ENCODE measurements around the gene RBM33. TPM values are rescaled to one million over a fixed set of nuclear protein-coding genes. Genes with fewer than 3 reads are reported as not detected.

RBM33 gene
- total RNA-seq, 1 experiment from 2014 or later: 73.6 TPM

DNA sequence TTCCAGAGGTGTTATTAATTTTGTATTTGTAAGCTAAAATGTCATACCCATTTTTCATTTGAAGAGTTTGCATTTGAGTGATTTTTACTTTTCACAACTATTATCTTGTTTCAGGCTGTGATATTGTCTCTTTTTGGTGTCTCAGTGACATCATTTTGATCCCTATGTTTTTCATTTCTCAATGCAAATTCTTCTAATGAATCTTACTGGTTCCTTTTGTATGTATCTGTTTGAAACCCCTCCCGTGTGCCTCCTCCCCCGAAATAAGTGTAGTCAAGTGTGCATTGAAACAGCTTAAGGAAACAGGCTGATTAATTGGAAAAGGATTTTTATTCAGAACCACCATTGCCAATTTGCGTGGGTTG, 90.0 kb downstream of the RBM33 start:
- CTCF ChIA-PET: no interaction called here
- no peak for DNase-seq (ENCODE audit: low spot score)
- H3K36me3 ChIP-seq (ENCODE audit: insufficient read depth, low read length, poor library complexity, severe bottlenecking): peaks cover 22% of the 10 kb centered on the region
- BruUV-seq (replicated peaks): no TSS peak
- no peak overlapping the region for H3K27ac ChIP-seq (ENCODE audit: low read depth, low read length, poor library complexity, severe bottlenecking)
- H3K4me1 ChIP-seq (ENCODE audit: insufficient read depth, low read length, poor library complexity, severe bottlenecking): no peaks in the 10 kb centered on the region
- no peaks in the 10 kb centered on the region for H3K9me3 ChIP-seq (ENCODE audit: low read depth, low read length, poor library complexity, severe bottlenecking)
- H3K4me3 ChIP-seq (ENCODE audit: low read depth, low read length, poor library complexity, severe bottlenecking): no peak overlapping the region
- H3K27me3 ChIP-seq (replicated peaks; ENCODE audit: insufficient read depth, low read depth, low read length, poor library complexity): no peaks in the 10 kb centered on the region
- no peak for TF ChIP-seq EZH2 (IDR thresholded peaks at IDR 0.05; ENCODE audit: borderline replicate concordance, low read depth, low read length, poor library complexity, severe bottlenecking)
- TF ChIP-seq, protein P1, sequence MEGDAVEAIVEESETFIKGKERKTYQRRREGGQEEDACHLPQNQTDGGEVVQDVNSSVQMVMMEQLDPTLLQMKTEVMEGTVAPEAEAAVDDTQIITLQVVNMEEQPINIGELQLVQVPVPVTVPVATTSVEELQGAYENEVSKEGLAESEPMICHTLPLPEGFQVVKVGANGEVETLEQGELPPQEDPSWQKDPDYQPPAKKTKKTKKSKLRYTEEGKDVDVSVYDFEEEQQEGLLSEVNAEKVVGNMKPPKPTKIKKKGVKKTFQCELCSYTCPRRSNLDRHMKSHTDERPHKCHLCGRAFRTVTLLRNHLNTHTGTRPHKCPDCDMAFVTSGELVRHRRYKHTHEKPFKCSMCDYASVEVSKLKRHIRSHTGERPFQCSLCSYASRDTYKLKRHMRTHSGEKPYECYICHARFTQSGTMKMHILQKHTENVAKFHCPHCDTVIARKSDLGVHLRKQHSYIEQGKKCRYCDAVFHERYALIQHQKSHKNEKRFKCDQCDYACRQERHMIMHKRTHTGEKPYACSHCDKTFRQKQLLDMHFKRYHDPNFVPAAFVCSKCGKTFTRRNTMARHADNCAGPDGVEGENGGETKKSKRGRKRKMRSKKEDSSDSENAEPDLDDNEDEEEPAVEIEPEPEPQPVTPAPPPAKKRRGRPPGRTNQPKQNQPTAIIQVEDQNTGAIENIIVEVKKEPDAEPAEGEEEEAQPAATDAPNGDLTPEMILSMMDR (conservative IDR thresholded peaks at IDR 0.05; ENCODE audit: low read depth, low read length): no peak
- intact Hi-C loops (cut with micrococcal nuclease; ENCODE audit: unreplicated experiment): no loop called here
- POLR2A ChIA-PET (ENCODE audit: low non-redundant PET): no interaction called here

DNA sequence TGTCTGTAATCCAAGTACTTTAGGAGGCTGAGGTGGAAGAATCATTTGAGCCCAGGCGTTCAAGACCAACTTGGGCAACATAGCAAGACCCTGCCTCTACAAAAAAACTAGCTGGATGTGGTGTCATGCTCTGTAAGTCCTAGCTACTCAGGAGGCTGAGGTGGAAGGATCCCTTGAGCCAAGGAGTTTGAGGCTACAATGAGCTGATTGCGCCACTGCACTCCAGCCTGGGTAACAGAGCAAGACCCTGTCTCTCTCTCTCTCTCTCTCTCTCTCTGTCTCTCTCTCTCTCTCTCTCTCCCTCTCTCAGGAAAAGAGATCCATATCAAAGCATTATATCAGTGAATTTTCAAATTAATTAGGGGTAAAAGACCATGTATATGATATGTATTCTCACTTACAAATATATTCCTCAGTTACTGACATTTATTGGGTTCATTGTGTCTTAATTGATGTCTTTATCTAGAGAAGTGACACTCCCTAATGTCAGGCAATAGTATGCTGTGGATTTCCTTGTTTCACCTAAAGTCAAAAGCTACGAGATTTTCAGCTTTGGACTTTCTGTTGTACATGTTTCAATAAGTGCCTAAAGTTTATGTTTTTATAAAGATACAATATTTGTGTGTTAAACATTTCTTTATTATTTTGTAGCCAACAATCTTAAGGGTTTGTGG, 91.1 kb downstream of the RBM33 start:
- Histone ChIP-seq H3K27ac (ENCODE audit: low read depth, low read length, poor library complexity, severe bottlenecking) (no peak overlapping the region), H3K4me1 (ENCODE audit: insufficient read depth, low read length, poor library complexity, severe bottlenecking) (no peaks in the 10 kb centered on the region), H3K27me3 (replicated peaks; ENCODE audit: insufficient read depth, low read depth, low read length, poor library complexity) (no peaks in the 10 kb centered on the region), H3K4me3 (ENCODE audit: low read depth, low read length, poor library complexity, severe bottlenecking) (no peak overlapping the region), H3K36me3 (ENCODE audit: insufficient read depth, low read length, poor library complexity, severe bottlenecking) (peaks cover 32% of the 10 kb centered on the region), H3K9me3 (ENCODE audit: low read depth, low read length, poor library complexity, severe bottlenecking) (no peaks in the 10 kb centered on the region)
- no peak for TF ChIP-seq EZH2 (IDR thresholded peaks at IDR 0.05; ENCODE audit: borderline replicate concordance, low read depth, low read length, poor library complexity, severe bottlenecking)
- TF ChIP-seq, protein P1 (conservative IDR thresholded peaks at IDR 0.05; ENCODE audit: low read depth, low read length): no peak
- DNase-seq (ENCODE audit: low spot score): no peak
- intact Hi-C loops (cut with micrococcal nuclease; ENCODE audit: unreplicated experiment): no loop called here
- ChIA-PET CTCF (no interaction called here), POLR2A (ENCODE audit: low non-redundant PET) (no interaction called here)
- BruUV-seq (replicated peaks): no TSS peak

DNA sequence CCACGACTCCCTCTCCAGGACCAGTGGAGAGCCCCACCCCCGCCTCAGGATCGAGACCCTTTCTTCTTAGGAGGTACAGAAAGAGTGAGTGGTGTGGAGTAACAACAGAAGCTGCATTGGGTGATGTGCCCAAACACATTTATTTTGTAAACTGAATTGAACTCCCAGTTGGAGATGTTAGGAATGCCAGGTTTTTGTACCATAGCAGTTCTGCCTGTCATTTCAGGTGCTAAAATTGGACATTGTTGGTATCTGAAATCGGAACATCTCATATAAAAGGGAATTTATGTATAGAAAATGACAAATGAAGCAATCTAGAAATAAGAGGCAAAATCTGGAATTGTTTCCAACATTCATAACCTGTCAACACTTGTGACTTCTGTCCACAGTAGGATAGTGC, 93.1 kb downstream of the RBM33 start:
- peaks cover 51% of the 10 kb centered on the region for H3K36me3 ChIP-seq (ENCODE audit: insufficient read depth, low read length, poor library complexity, severe bottlenecking)

More for the DNA sequence above, 93.1 kb downstream of the RBM33 start:
- no peaks in the 10 kb centered on the region for H3K27me3 ChIP-seq (replicated peaks; ENCODE audit: insufficient read depth, low read depth, low read length, poor library complexity)
- H3K4me1 ChIP-seq (ENCODE audit: insufficient read depth, low read length, poor library complexity, severe bottlenecking): no peaks in the 10 kb centered on the region
- TF ChIP-seq, protein P1 (conservative IDR thresholded peaks at IDR 0.05; ENCODE audit: low read depth, low read length): no peak
- no peak for TF ChIP-seq EZH2 (IDR thresholded peaks at IDR 0.05; ENCODE audit: borderline replicate concordance, low read depth, low read length, poor library complexity, severe bottlenecking)
- POLR2A ChIA-PET (ENCODE audit: low non-redundant PET): no interaction called here
- H3K27ac ChIP-seq (ENCODE audit: low read depth, low read length, poor library complexity, severe bottlenecking): no peak overlapping the region
- intact Hi-C loops (cut with micrococcal nuclease; ENCODE audit: unreplicated experiment): no loop called here
- no peak for DNase-seq (ENCODE audit: low spot score)
- no peaks in the 10 kb centered on the region for H3K9me3 ChIP-seq (ENCODE audit: low read depth, low read length, poor library complexity, severe bottlenecking)
- no TSS peak for BruUV-seq (replicated peaks)
- CTCF ChIA-PET: no interaction called here
- no peak overlapping the region for H3K4me3 ChIP-seq (ENCODE audit: low read depth, low read length, poor library complexity, severe bottlenecking)
